KOPT-K1 (cell line): ENCODE measurements around the gene APBA2.

Source experiments
- H3K27ac ChIP-seq: fragments of 200-600 bp; sonication (generic); 2 replicates; pipeline ENCODE4 v1.5.1; 2016; ENCODE audit warnings: antibody characterized with exemption, mild to moderate bottlenecking, low read depth, low read length; ENCODE audit not compliant: poor library complexity, severe bottlenecking
- H3K36me3 ChIP-seq: fragments of 200-600 bp; sonication (generic); 2 replicates; pipeline ENCODE4 v1.5.1; 2017; ENCODE audit warnings: antibody characterized with exemption, mild to moderate bottlenecking, low read length, moderate library complexity; ENCODE audit not compliant: insufficient read depth
- H3K9me3 ChIP-seq: fragments of 200-600 bp; sonication (generic); 2 replicates; pipeline ENCODE4 v1.5.1; 2017; ENCODE audit warnings: antibody characterized with exemption, low read length, mild to moderate bottlenecking; ENCODE audit not compliant: insufficient read depth, poor library complexity, severe bottlenecking

Gene APBA2

GRCh38 chr15:29083858-29084257 is 198.1 kb downstream of the APBA2 start:
- H3K27ac ChIP-seq = no peak overlapping the region

GRCh38 chr15:29086001-29086400 is 200.2 kb downstream of the APBA2 start:
- no peak overlapping the region for H3K27ac ChIP-seq
- H3K9me3 ChIP-seq = no peaks in the 10 kb centered on the region
- no peaks in the 10 kb centered on the region for H3K36me3 ChIP-seq

More at GRCh38 chr15:29083858-29084257, 198.1 kb downstream of the APBA2 start:
- H3K36me3 ChIP-seq = no peaks in the 10 kb centered on the region; the same call in 1 of the 2 replicates
- no peaks in the 10 kb centered on the region for H3K9me3 ChIP-seq

GRCh38 chr15:29086891-29087290 is 201.1 kb downstream of the APBA2 start:
- Histone ChIP-seq H3K9me3 (no peaks in the 10 kb centered on the region), H3K27ac (no peak overlapping the region), H3K36me3 (no peaks in the 10 kb centered on the region)

DNA sequence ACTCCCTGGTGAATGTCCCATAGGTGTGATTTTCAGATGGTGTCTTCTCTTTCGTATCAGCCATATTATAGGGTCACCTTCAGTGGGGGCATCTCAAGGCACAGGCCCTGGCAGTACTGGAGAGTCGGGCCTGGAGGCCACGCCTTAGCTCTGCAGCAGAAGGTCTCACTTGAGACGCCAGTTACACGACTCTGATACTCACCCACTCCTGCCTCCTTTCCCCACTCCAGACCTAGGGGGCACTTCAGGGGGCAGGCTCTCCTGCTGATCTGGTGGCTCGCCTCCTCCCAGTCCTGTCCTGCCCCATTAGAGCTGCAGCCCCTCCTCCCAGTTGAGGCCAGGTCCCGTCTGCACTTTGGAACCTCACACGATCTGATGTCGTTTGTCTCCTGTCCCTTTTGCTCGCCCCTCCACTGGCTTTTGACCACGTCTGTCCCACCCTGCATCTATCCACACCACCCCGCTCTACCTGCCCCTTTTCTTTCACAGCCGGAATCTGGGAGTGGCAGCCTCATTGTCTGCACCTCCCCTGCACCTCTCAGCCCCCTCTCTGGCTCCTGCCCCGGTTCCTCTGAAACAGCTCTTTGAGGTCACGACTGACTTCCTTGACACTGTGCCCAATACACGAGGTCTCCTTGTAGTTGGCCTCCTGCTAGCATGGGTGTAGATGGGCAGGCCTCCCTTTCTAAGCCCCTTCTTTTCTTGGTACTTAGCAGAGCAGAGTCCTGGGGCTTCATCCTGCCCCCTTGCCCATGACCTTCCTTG is 201.9 kb downstream of the APBA2 start:
- no peaks in the 10 kb centered on the region for H3K36me3 ChIP-seq
- no peaks in the 10 kb centered on the region for H3K9me3 ChIP-seq
- H3K27ac ChIP-seq = no peak overlapping the region

- Histone ChIP-seq H3K36me3 (no peaks in the 10 kb centered on the region), H3K9me3 (no peaks in the 10 kb centered on the region), H3K27ac (no peak overlapping the region)
These were observed 202.9 kb downstream of the APBA2 start for GRCh38 chr15:29088666-29089065.

- Histone ChIP-seq H3K9me3 (no peaks in the 10 kb centered on the region), H3K27ac (peak overlapping the region; percentile 60), H3K36me3 (no peaks in the 10 kb centered on the region; the same call in 1 of the 2 replicates)
These were observed 204.2 kb downstream of the APBA2 start for GRCh38 chr15:29089731-29090616.

DNA sequence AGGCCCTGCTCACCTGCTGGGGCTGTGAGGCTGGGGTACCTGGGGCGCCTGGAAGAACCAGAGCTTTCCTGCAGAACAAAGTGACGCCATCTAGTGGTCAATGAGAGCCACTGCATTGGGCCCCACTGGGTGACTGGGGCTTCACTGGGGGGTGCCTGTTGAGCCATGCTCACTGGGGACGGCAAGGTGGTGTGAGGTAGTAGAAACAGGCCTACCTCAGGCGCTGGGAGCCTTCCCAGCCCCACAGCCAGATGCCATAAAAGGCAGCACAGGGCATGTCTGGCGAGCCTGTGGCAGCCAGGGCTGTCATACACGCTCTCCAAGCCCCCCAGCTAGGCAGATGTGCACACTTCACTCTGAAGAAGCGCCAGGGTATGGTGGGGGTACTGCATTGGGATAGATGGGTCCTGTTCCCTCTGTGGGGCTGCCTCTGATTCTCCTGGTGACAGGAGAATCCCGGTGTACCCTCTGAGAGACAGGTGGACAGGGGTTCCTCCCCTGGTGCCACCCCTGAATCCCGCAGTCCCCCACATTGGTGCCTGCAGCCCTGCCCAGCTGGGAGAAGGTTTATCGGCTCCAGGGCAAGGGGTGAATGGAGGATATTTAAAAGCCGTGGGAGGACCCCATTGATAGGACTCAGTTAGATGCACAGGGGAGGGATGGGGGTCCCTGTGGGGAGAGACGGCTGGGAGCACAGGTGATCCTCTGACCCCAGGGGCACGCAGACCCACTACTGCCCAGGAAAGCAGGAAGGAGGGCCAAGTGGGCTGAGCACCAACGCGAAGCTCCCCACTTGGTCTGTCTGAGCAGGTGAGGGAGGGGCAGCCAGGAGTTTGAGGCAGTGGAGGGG is 205.1 kb downstream of the APBA2 start:
- no peaks in the 10 kb centered on the region for H3K9me3 ChIP-seq
- peak overlapping the region; percentile 60 for H3K27ac ChIP-seq
- no peaks in the 10 kb centered on the region; the same call in 1 of the 2 replicates for H3K36me3 ChIP-seq

DNA sequence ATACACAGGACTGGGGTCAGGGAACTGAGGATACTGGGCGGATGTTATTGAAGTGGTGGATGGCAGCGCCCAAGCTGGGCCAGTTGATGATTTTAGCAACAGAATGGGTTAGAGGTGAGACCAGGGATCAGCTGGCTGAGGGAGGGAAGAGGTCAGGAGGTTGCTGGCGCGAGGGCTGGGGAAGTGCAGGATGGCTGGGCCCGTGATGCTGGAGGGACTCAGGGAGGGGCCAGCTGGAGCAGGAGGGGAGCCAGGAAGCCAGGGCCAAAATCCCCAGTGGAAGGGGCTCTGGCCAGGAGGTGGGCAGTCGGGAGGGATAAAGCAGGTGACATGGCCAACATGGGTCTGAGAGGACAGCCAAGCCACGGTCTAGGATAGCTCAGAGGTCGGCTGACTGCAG is 205.9 kb downstream of the APBA2 start:
- no peaks in the 10 kb centered on the region for H3K9me3 ChIP-seq
- H3K36me3 ChIP-seq = no peaks in the 10 kb centered on the region; the same call in 1 of the 2 replicates
- no peak overlapping the region for H3K27ac ChIP-seq

GRCh38 chr15:29092376-29093064 is 206.7 kb downstream of the APBA2 start:
- no peak overlapping the region for H3K27ac ChIP-seq
- H3K9me3 ChIP-seq = no peaks in the 10 kb centered on the region
- no peaks in the 10 kb centered on the region; the same call in 1 of the 2 replicates for H3K36me3 ChIP-seq

GRCh38 chr15:29093065-29093435 is 207.3 kb downstream of the APBA2 start:
- Histone ChIP-seq H3K36me3 (no peaks in the 10 kb centered on the region; the same call in 1 of the 2 replicates), H3K9me3 (no peaks in the 10 kb centered on the region), H3K27ac (no peak overlapping the region)

DNA sequence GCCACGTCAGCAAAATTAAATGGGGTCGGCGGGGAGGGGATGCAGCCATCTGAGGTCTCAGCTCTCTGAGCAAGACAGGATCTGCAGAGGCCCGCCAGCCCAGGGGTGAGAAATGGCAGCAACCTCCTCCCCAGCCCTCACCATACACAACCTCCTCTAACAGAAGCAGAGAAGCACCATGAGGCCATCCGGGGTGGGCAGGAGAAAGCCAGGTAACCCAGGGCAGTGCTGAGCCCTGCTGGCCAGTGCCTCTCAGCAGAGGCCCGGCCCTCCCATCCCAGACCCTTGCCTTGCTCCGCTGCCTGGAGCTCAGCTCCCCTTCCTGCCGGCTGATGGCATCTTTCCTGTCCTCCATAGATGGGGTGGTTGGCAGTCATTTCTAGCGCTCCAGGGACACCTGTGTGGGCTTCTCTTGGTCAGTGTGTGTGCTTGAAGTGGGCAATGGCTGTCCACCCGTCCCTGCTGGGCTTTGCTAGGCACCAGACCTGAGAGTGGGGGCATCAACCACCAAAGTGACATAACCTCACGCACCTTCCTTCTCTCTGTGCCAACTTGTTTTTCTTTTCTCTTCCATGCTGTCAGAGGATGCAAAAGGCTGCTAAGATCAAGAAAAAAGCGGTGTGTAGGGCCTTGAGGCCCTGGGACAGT is 208.0 kb downstream of the APBA2 start:
- no peaks in the 10 kb centered on the region for H3K9me3 ChIP-seq

GRCh38 chr15:29094711-29095110 is 208.9 kb downstream of the APBA2 start:
- no peaks in the 10 kb centered on the region for H3K9me3 ChIP-seq
- H3K36me3 ChIP-seq = peaks cover 13% of the 10 kb centered on the region; the same call in 1 of the 2 replicates
- H3K27ac ChIP-seq = no peak overlapping the region

More for the DNA sequence above, 208.0 kb downstream of the APBA2 start:
- peaks cover 5% of the 10 kb centered on the region; the same call in 1 of the 2 replicates for H3K36me3 ChIP-seq
- no peak overlapping the region for H3K27ac ChIP-seq

GRCh38 chr15:29095746-29096145 is 210.0 kb downstream of the APBA2 start:
- no peak overlapping the region for H3K27ac ChIP-seq
- peaks cover 22% of the 10 kb centered on the region; the same call in 1 of the 2 replicates for H3K36me3 ChIP-seq
- H3K9me3 ChIP-seq = no peaks in the 10 kb centered on the region

DNA sequence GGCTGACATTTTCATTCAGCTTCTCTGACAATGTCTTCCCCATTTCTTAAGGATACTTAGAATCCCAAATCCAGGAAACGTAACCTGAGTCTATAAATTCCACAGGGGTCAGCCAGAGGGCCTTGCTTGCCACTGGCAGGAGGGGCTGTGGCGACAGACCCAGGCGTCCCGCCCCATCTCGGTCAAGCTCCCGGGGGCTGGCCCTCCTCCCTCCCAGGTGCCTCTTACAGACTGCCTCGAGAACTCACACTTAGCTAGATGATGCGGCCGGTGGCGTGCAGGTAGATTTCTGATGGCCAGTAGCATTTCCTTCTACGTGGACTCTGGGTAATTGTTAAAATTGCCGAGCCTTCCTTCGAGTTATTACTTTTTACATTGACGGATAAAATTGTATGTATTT is 211.4 kb downstream of the APBA2 start:
- H3K9me3 ChIP-seq = no peaks in the 10 kb centered on the region
- H3K27ac ChIP-seq = no peak overlapping the region
- H3K36me3 ChIP-seq = peaks cover 25% of the 10 kb centered on the region; the same call in 1 of the 2 replicates
